SK-N-DZ (cell line): ENCODE data around the gene RASAL2.
"Not testable (repeated sequence)": the region's sequence is repeated elsewhere in the genome, so short reads cannot be mapped to it uniquely, and the experiment has no call there.

Source experiments
- DNase-seq: peaks from one replicate; pipeline ENCODE4 v3.0.0-alpha.2; 2015; ENCODE audit warnings: low spot score

The RASAL2 gene

GRCh38 chr1:178379807-178380206, 285.9 kb downstream of the RASAL2 start:
- no peak for DNase-seq

GRCh38 chr1:178382372-178382771, 288.5 kb downstream of the RASAL2 start:
- DNase-seq = no peak

- no peak for DNase-seq
Observed at GRCh38 chr1:178385662-178386061, 291.8 kb downstream of the RASAL2 start.

GRCh38 chr1:178388418-178389145, 294.7 kb downstream of the RASAL2 start:
- DNase-seq = peak; percentile 4

- no peak for DNase-seq
Observed at GRCh38 chr1:178389441-178389840, 295.5 kb downstream of the RASAL2 start.

- not testable (repeated sequence) for DNase-seq
Observed at GRCh38 chr1:178390280-178390679, 296.4 kb downstream of the RASAL2 start.

- no peak for DNase-seq
Observed at GRCh38 chr1:178393370-178393769, 299.5 kb downstream of the RASAL2 start.

- DNase-seq = no peak
Observed at GRCh38 chr1:178396789-178397188, 302.9 kb downstream of the RASAL2 start.

GRCh38 chr1:178397678-178398077, 303.8 kb downstream of the RASAL2 start:
- DNase-seq = no peak

- DNase-seq = no peak
Observed at GRCh38 chr1:178399177-178399728, 305.3 kb downstream of the RASAL2 start.

- no peak for DNase-seq
Observed at GRCh38 chr1:178405137-178405536, 311.2 kb downstream of the RASAL2 start.

GRCh38 chr1:178407215-178407614, 313.3 kb downstream of the RASAL2 start:
- no peak for DNase-seq

GRCh38 chr1:178407655-178408054, 313.8 kb downstream of the RASAL2 start:
- DNase-seq = no peak

GRCh38 chr1:178408871-178409270, 315.0 kb downstream of the RASAL2 start:
- no peak for DNase-seq

- no peak for DNase-seq
Observed at GRCh38 chr1:178409541-178409940, 315.6 kb downstream of the RASAL2 start.

- DNase-seq = no peak
Observed at GRCh38 chr1:178411756-178412399, 318.0 kb downstream of the RASAL2 start.

GRCh38 chr1:178412400-178412770, 318.5 kb downstream of the RASAL2 start:
- no peak for DNase-seq

GRCh38 chr1:178417858-178418257, 324.0 kb downstream of the RASAL2 start:
- DNase-seq = no peak

- no peak for DNase-seq
Observed at GRCh38 chr1:178418284-178418955, 324.5 kb downstream of the RASAL2 start.

GRCh38 chr1:178434360-178434759, 340.5 kb downstream of the RASAL2 start:
- DNase-seq = no peak

GRCh38 chr1:178434899-178435435, 341.1 kb downstream of the RASAL2 start:
- DNase-seq = no peak

GRCh38 chr1:178436899-178437298, 343.0 kb downstream of the RASAL2 start:
- DNase-seq = no peak
